H9 (cell line): ENCODE data around the gene TFF1. TPM values are rescaled to one million over a fixed set of nuclear protein-coding genes. Genes with fewer than 3 reads are reported as not detected.

Experiments used
- DNase-seq: peaks from one replicate; pipeline ENCODE4 v3.0.0-alpha.2; 2017
- H2AFZ ChIP-seq: one replicate; pipeline ENCODE4 v1.6.1; 2013; ENCODE audit warnings: mild to moderate bottlenecking, low read length, control low read depth, moderate library complexity
- H2AK5ac ChIP-seq: 2 replicates; pipeline ENCODE4 v1.6.1; 2013; ENCODE audit warnings: low read length, control low read depth, mixed read lengths; ENCODE audit not compliant: insufficient read length
- H2BK120ac ChIP-seq: one replicate; pipeline ENCODE4 v1.6.1; 2013; ENCODE audit warnings: low read depth, mild to moderate bottlenecking, low read length, control low read depth, inconsistent platforms; ENCODE audit not compliant: poor library complexity, severe bottlenecking
- H2BK12ac ChIP-seq: 2 replicates; pipeline ENCODE4 v1.6.1; 2013; ENCODE audit warnings: low read length, control low read depth, mixed read lengths, low read depth; ENCODE audit not compliant: insufficient read length
- H2BK15ac ChIP-seq: 2 replicates; pipeline ENCODE4 v1.6.1; 2013; ENCODE audit warnings: low read depth, low read length, control low read depth
- H2BK20ac ChIP-seq: one replicate; pipeline ENCODE4 v1.6.1; 2013; ENCODE audit warnings: low read depth, mild to moderate bottlenecking, low read length, control low read depth, inconsistent platforms; ENCODE audit not compliant: poor library complexity, severe bottlenecking
- H2BK5ac ChIP-seq: 2 replicates; pipeline ENCODE4 v1.6.1; 2013; ENCODE audit warnings: low read length, control low read depth, mixed read lengths; ENCODE audit not compliant: insufficient read length
- H3K14ac ChIP-seq: 2 replicates; pipeline ENCODE4 v1.6.1; 2013; ENCODE audit warnings: low read length, control low read depth; ENCODE audit not compliant: insufficient read depth
- H3K18ac ChIP-seq: 2 replicates; pipeline ENCODE4 v1.6.1; 2013; ENCODE audit warnings: low read depth, mild to moderate bottlenecking, mixed read lengths, low read length, control low read depth; ENCODE audit not compliant: insufficient read length
- H3K23ac ChIP-seq: 2 replicates; pipeline ENCODE4 v1.6.1; 2013; ENCODE audit warnings: low read length, control low read depth, mixed read lengths, low read depth; ENCODE audit not compliant: insufficient read length
- H3K23me2 ChIP-seq: 2 replicates; pipeline ENCODE4 v1.6.1; 2013; ENCODE audit warnings: low read depth, mild to moderate bottlenecking, mixed read lengths, low read length, control low read depth; ENCODE audit not compliant: insufficient read length, poor library complexity, severe bottlenecking
- H3K27ac ChIP-seq: 2 replicates; pipeline ENCODE4 v1.5.1; 2013; ENCODE audit warnings: low read length, control low read depth, mixed read lengths, low read depth; ENCODE audit not compliant: insufficient read length
- H3K27me3 ChIP-seq: 2 replicates; pipeline ENCODE4 v1.6.1; 2013; ENCODE audit warnings: low read length, control low read depth, inconsistent platforms; ENCODE audit not compliant: insufficient read depth
- H3K4ac ChIP-seq: 2 replicates; pipeline ENCODE4 v1.6.1; 2013; ENCODE audit warnings: low read depth, mild to moderate bottlenecking, control low read depth, inconsistent platforms, low read length, moderate library complexity
- H3K4me1 ChIP-seq: 2 replicates; pipeline ENCODE4 v1.6.1; 2013; ENCODE audit warnings: low read length, control low read depth, inconsistent platforms; ENCODE audit not compliant: insufficient read depth
- H3K4me2 ChIP-seq: 2 replicates; pipeline ENCODE4 v1.6.1; 2013; ENCODE audit warnings: low read length, control low read depth, mixed read lengths; ENCODE audit not compliant: insufficient read length, insufficient read depth
- H3K56ac ChIP-seq: 2 replicates; pipeline ENCODE4 v1.6.1; 2013; ENCODE audit warnings: low read depth, mild to moderate bottlenecking, mixed read lengths, low read length, control low read depth; ENCODE audit not compliant: insufficient read length
- H3K79me1 ChIP-seq: 2 replicates; pipeline ENCODE4 v1.6.1; 2013; ENCODE audit warnings: low read depth, mild to moderate bottlenecking, moderate library complexity, low read length, control low read depth, inconsistent platforms; ENCODE audit not compliant: insufficient read depth, poor library complexity, severe bottlenecking
- H3K79me2 ChIP-seq: 2 replicates; pipeline ENCODE4 v1.6.1; 2013; ENCODE audit warnings: low read length, control low read depth, inconsistent platforms; ENCODE audit not compliant: insufficient read depth
- H3K9ac ChIP-seq: 2 replicates; pipeline ENCODE4 v1.6.1; 2013; ENCODE audit warnings: low read length, control low read depth, mixed read lengths; ENCODE audit not compliant: insufficient read length; ENCODE audit errors: extremely low read depth
- H3K9me3 ChIP-seq: one replicate; pipeline ENCODE4 v1.6.1; 2013; ENCODE audit warnings: low read depth, low read length, inconsistent platforms; ENCODE audit not compliant: control insufficient read depth
- H3T11ph ChIP-seq: one replicate; pipeline ENCODE4 v1.6.1; 2013; ENCODE audit warnings: mild to moderate bottlenecking, low read length, control low read depth, inconsistent platforms
- H4K20me1 ChIP-seq: one replicate; pipeline ENCODE4 v1.6.1; 2013; ENCODE audit not compliant: control insufficient read depth, insufficient read length, insufficient read depth
- H4K5ac ChIP-seq: 2 replicates; pipeline ENCODE4 v1.6.1; 2013; ENCODE audit warnings: low read depth, mild to moderate bottlenecking, mixed read lengths, low read length, control low read depth; ENCODE audit not compliant: insufficient read length
- H4K8ac ChIP-seq: replicated peaks from 2 replicates; pipeline ENCODE4 v1.6.1; 2013; ENCODE audit warnings: low read length, control low read depth, mixed read lengths, low read depth; ENCODE audit not compliant: insufficient read length
- H4K91ac ChIP-seq: 2 replicates; pipeline ENCODE4 v1.6.1; 2013; ENCODE audit warnings: low read depth, mild to moderate bottlenecking, moderate library complexity, mixed read lengths, low read length, control low read depth; ENCODE audit not compliant: insufficient read length
- H3K27ac Mint-ChIP-seq, 3 experiments: 2 replicates in 2 of 3; 3 replicates in 1 of 3; pipeline ENCODE4 v1.8.0; 2020 to 2021; ENCODE audit warnings: mixed read lengths in 3 of 3, mild to moderate bottlenecking in 1 of 3, moderate library complexity in 1 of 3
- H3K27me3 Mint-ChIP-seq: 2 replicates; pipeline ENCODE4 v1.8.0; 2021; ENCODE audit warnings: low read depth, mild to moderate bottlenecking, moderate library complexity, mixed read lengths
- H3K36me3 Mint-ChIP-seq, 3 experiments: 2 replicates in 2 of 3; 3 replicates in 1 of 3; pipeline ENCODE4 v1.8.0; 2020 to 2021; ENCODE audit warnings: low read depth in 3 of 3, mixed read lengths in 3 of 3; ENCODE audit not compliant: insufficient read depth in 1 of 3
- H3K4me1 Mint-ChIP-seq, 2 experiments: 2 replicates each; pipeline ENCODE4 v1.8.0; 2020; ENCODE audit warnings: mixed read lengths in 2 of 2
- H3K4me3 Mint-ChIP-seq, 2 experiments: 2 replicates in 1 of 2; 3 replicates in 1 of 2; pipeline ENCODE4 v1.8.0; 2020 to 2021; ENCODE audit warnings: mild to moderate bottlenecking in 2 of 2, mixed read lengths in 2 of 2, moderate library complexity in 1 of 2
- H3K9me3 Mint-ChIP-seq, 2 experiments: 2 replicates in 1 of 2; 3 replicates in 1 of 2; pipeline ENCODE4 v1.8.0; 2020; ENCODE audit warnings: mild to moderate bottlenecking in 2 of 2, mixed read lengths in 2 of 2, moderate library complexity in 1 of 2
- CTCF ChIP-seq: fragments of 200-600 bp; sonication (generic); conservative IDR thresholded peaks from 3 replicates; pipeline ENCODE4 v1.8.0; 2021; ENCODE audit warnings: antibody characterized with exemption, mild to moderate bottlenecking
- WGBS: extraction: QIAGEN DNeasy Blood & Tissue Kit; methylation state at CpG from one replicate; pipeline ENCODE4 v1.1.7; 2013; ENCODE audit warnings: missing lambda C conversion rate, low lambda C conversion rate, mixed read lengths; ENCODE audit not compliant: insufficient read length; ENCODE audit errors: extremely low coverage; 5-methylcytosine and 5-hydroxymethylcytosine counted together
- total RNA-seq: library from RNA; stranded (reverse); gene quantifications from 2 replicates; pipeline ENCODE4 v1.2.1, GENCODE V29; 2021

The TFF1 gene
- total RNA-seq, 1 experiment from 2014 or later = not detected

GRCh38 chr21:42376338-42376982 lies 10.1 kb upstream of the TFF1 start:
- Mint-ChIP-seq H3K9me3 (peaks cover under 1% of the 10 kb centered on the region in 2 experiments; a peak in 4 of 5 replicates), H3K27ac (0 out of 7 replicates have a peak overlapping the region, but pooled peaks of 1 of the 3 experiments have one; percentile 44), H3K27me3 (peaks cover 24% of the 10 kb centered on the region), H3K36me3 (no peaks in the 10 kb centered on the region), H3K4me1 (peaks cover 6 to 11% of the 10 kb centered on the region in 2 experiments), H3K4me3 (no peak overlapping the region)
- no CpG with 5 or more reads among the region's 32 CpGs for WGBS
- Histone ChIP-seq H3K27me3 (no peaks in the 10 kb centered on the region), H2AK5ac (no peak overlapping the region), H2BK12ac (no peak overlapping the region), H2BK15ac (no peak overlapping the region), H3K27ac (no peak overlapping the region), H3K9ac (no peak overlapping the region), H4K5ac (no peak overlapping the region), H3K9me3 (no peaks in the 10 kb centered on the region), H3K4me2 (no peak overlapping the region), H4K20me1 (no peaks in the 10 kb centered on the region), H4K8ac (no peak overlapping the region), H3K56ac (no peak overlapping the region), H3K79me1 (no peaks in the 10 kb centered on the region), H3K14ac (no peak overlapping the region), H3K79me2 (no peaks in the 10 kb centered on the region), H2BK20ac (no peak overlapping the region), H4K91ac (no peak overlapping the region), H3K23me2 (no peaks in the 10 kb centered on the region), H3K4ac (no peak overlapping the region), H3K4me1 (no peaks in the 10 kb centered on the region), H3T11ph (no peak overlapping the region), H3K18ac (no peak overlapping the region), H2BK120ac (no peak overlapping the region), H2BK5ac (no peak overlapping the region), H3K23ac (no peak overlapping the region), H2AFZ (no peak overlapping the region)
- peak; percentile 34; the same call in 2 of the 3 replicates for TF ChIP-seq CTCF
- DNase-seq = peak; percentile 53
